ENCODE results near the gene ARFGAP2.

- no peak for TF ChIP-seq GATA2 (IDR thresholded peaks at IDR 0.05; ENCODE audit: low read depth, low read length)
- no peak for TF ChIP-seq GATA3 (IDR thresholded peaks at IDR 0.05; ENCODE audit: low read depth, low read length)
Observed at GRCh38 chr11:47131136-47131535, 45.5 kb downstream of the ARFGAP2 start.

Data from SH-SY5Y (cell line).